Nephron (organoid): Measurements from ENCODE around the gene DDX49.

Source experiments
- H3K27ac Mint-ChIP-seq, 3 experiments: 2 replicates each; pipeline ENCODE4 v1.8.0; 2020; ENCODE audit warnings: mixed read lengths in 3 of 3, mild to moderate bottlenecking in 2 of 3, moderate library complexity in 1 of 3
- H3K27me3 Mint-ChIP-seq: 2 replicates; pipeline ENCODE4 v1.8.0; 2021; ENCODE audit warnings: low read depth, mild to moderate bottlenecking, moderate library complexity, mixed read lengths
- H3K36me3 Mint-ChIP-seq: 2 replicates; pipeline ENCODE4 v1.8.0; 2020; ENCODE audit warnings: low read depth, mixed read lengths
- H3K4me1 Mint-ChIP-seq: 2 replicates; pipeline ENCODE4 v1.8.0; 2020; ENCODE audit warnings: mixed read lengths
- H3K4me3 Mint-ChIP-seq, 3 experiments: 2 replicates each; pipeline ENCODE4 v1.8.0; 2020; ENCODE audit warnings: mild to moderate bottlenecking in 3 of 3, mixed read lengths in 3 of 3, moderate library complexity in 2 of 3
- H3K9me3 Mint-ChIP-seq: 2 replicates; pipeline ENCODE4 v1.8.0; 2020; ENCODE audit warnings: mixed read lengths
- TF ChIP-seq, protein P1 (sequence below), 3 experiments: fragments of 200-600 bp; sonication (generic); IDR thresholded peaks; one replicate each; pipeline ENCODE4 v1.5.0; 2021; ENCODE audit warnings: antibody characterized with exemption in 3 of 3; ENCODE audit not compliant: unreplicated experiment in 3 of 3

Gene DDX49

DNA sequence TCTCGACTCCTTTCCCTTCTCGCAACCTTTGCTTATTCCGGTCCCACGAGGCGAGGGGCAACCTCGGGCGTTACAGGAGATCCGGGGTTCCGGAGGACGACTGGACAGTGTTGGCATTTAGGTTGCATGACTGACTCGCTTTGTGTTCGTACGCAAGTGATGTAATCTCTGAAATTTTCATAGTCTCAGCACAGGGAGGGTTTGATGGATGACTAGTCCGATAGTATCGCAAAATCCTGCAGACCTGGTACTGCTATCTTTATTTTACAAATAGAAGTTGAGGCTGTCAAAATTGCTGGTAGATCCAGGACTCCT is 342 bp downstream of the DDX49 start:
- H3K4me3 Mint-ChIP-seq: peak overlapping the region; percentile 79 to 85 (median 83)
- no peaks in the 10 kb centered on the region for H3K9me3 Mint-ChIP-seq
- TF ChIP-seq, protein P1, sequence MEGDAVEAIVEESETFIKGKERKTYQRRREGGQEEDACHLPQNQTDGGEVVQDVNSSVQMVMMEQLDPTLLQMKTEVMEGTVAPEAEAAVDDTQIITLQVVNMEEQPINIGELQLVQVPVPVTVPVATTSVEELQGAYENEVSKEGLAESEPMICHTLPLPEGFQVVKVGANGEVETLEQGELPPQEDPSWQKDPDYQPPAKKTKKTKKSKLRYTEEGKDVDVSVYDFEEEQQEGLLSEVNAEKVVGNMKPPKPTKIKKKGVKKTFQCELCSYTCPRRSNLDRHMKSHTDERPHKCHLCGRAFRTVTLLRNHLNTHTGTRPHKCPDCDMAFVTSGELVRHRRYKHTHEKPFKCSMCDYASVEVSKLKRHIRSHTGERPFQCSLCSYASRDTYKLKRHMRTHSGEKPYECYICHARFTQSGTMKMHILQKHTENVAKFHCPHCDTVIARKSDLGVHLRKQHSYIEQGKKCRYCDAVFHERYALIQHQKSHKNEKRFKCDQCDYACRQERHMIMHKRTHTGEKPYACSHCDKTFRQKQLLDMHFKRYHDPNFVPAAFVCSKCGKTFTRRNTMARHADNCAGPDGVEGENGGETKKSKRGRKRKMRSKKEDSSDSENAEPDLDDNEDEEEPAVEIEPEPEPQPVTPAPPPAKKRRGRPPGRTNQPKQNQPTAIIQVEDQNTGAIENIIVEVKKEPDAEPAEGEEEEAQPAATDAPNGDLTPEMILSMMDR (IDR thresholded peaks at IDR 0.05; ENCODE audit: unreplicated experiment in 3 of 3): no peak
- no peak overlapping the region for H3K27ac Mint-ChIP-seq
- no peaks in the 10 kb centered on the region for H3K27me3 Mint-ChIP-seq
- peaks cover 21% of the 10 kb centered on the region for H3K36me3 Mint-ChIP-seq
- H3K4me1 Mint-ChIP-seq: peaks cover 12% of the 10 kb centered on the region

DNA sequence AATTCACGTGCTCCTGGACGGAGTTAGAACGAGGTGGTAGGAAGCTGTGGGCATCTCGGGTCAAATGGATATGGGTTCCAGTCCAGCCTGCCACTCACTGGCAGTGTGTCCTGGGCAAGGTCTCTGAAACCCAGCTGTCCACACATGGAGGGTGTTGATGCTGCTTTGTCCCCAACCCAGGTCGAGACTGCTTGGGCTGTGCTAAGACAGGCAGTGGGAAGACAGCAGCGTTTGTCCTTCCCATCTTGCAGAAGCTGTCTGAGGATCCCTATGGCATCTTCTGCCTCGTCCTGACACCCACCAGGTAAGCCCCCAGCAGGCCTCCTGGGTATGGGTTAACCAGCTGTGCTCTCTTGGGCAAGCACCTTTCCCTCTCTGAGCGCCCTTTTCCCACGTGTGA is 885 bp downstream of the DDX49 start:
- TF ChIP-seq, protein P1 (IDR thresholded peaks at IDR 0.05; ENCODE audit: unreplicated experiment in 3 of 3): no peak
- Mint-ChIP-seq H3K36me3 (peaks cover 23% of the 10 kb centered on the region), H3K27me3 (no peaks in the 10 kb centered on the region), H3K27ac (no peak overlapping the region), H3K4me3 (peak overlapping the region; percentile 79 to 85 (median 83)), H3K4me1 (peaks cover 12% of the 10 kb centered on the region), H3K9me3 (no peaks in the 10 kb centered on the region)

DNA sequence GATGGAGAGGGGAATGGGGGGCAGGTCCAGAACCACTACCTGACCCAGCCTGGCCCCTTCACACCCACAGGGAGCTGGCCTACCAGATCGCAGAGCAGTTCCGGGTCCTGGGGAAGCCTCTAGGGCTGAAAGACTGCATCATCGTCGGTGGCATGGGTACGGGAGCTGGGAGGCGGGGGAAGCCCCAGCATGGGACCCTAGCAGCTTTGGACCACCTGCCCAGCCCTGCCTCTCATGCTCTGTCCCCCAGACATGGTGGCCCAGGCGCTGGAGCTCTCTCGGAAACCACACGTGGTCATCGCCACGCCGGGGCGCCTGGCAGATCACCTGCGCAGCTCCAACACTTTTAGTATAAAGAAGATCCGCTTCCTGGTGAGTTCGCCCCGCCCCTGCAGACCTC is 2.1 kb downstream of the DDX49 start:
- Mint-ChIP-seq H3K27me3 (no peaks in the 10 kb centered on the region), H3K4me3 (peak overlapping the region; percentile 79 to 87 (median 83)), H3K36me3 (peaks cover 26% of the 10 kb centered on the region), H3K4me1 (peaks cover 12% of the 10 kb centered on the region), H3K27ac (no peak overlapping the region), H3K9me3 (no peaks in the 10 kb centered on the region)
- TF ChIP-seq, protein P1 (IDR thresholded peaks at IDR 0.05; ENCODE audit: unreplicated experiment in 3 of 3): no peak

DNA sequence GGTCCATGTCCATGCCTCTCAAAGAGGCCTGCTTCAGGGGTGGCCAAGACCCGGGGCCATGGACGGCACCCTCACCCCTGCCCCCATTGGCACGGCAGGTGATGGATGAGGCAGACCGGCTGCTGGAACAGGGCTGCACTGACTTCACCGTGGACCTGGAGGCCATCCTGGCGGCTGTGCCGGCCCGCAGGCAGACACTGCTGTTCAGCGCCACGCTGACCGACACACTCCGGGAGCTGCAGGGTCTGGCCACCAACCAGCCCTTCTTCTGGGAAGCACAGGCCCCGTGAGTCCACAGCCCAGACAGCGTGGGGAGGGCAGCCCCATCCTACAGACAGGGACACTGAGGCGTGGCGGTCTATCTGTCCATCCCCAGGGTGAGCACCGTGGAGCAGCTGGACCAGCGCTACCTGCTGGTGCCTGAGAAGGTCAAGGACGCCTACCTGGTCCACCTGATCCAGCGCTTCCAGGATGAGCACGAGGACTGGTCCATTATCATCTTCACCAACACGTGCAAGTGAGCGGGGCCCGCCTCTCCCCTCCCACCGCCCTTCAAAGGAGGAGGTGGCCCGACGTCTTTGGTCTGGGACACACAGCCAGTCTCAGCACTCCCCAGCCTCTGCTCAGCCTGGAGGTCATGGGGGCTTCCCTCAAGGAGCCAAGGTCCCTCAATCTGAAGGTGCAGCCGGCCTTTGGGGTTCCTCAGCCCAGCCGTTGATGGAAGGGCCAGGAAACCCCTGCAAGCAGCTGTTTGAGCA is 2.9 kb downstream of the DDX49 start:
- H3K9me3 Mint-ChIP-seq: no peaks in the 10 kb centered on the region
- H3K27ac Mint-ChIP-seq: no peak overlapping the region
- no peaks in the 10 kb centered on the region for H3K27me3 Mint-ChIP-seq
- H3K4me1 Mint-ChIP-seq: peaks cover 10% of the 10 kb centered on the region
- H3K36me3 Mint-ChIP-seq: peaks cover 27% of the 10 kb centered on the region
- TF ChIP-seq, protein P1 (IDR thresholded peaks at IDR 0.05; ENCODE audit: unreplicated experiment in 3 of 3): no peak
- peak overlapping the region; percentile 34 to 53 (median 52) for H3K4me3 Mint-ChIP-seq

GRCh38 chr19:18924684-18925213 is 5.2 kb downstream of the DDX49 start:
- peak overlapping the region in 2 of 3 experiments; percentile 65 to 66 for H3K4me3 Mint-ChIP-seq
- no peaks in the 10 kb centered on the region for H3K4me1 Mint-ChIP-seq
- TF ChIP-seq, protein P1 (IDR thresholded peaks at IDR 0.05; ENCODE audit: unreplicated experiment in 3 of 3): no peak
- H3K36me3 Mint-ChIP-seq: peaks cover 37% of the 10 kb centered on the region
- H3K27me3 Mint-ChIP-seq: no peaks in the 10 kb centered on the region
- no peak overlapping the region for H3K27ac Mint-ChIP-seq
- H3K9me3 Mint-ChIP-seq: no peaks in the 10 kb centered on the region
